HG02763 (cell line): ENCODE data around the gene KRTAP29-1.
"Not testable (repeated sequence)": the region's sequence is repeated elsewhere in the genome, so short reads cannot be mapped to it uniquely, and the experiment has no call there.

Source experiments
- ATAC-seq: cut with Tn5 transposase; IDR thresholded peaks from one replicate; pipeline ENCODE4 v1.9.1; 2021; ENCODE audit warnings: mild to moderate bottlenecking, moderate library complexity; ENCODE audit not compliant: unreplicated experiment

Gene KRTAP29-1

DNA sequence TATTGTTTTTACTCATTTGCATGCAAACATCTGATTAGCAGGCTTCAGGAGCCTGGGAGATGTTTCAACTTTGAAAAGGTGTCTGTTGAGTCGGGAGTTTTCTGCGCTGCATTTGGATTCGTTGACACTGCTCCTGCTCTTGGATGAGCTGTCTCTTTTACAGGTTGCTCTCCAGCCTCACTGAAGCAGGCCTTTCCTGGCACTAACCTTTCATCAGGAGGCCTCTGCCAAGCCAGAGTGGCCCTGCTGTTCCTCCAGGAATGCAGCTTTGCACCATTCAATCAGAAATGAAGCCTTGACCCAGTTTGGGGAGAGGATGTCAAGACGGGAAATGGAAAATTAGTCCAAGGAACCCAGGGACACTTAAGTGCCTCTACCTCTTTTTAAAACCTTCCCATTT lies 330 bp upstream of the KRTAP29-1 start:
- no peak for ATAC-seq

DNA sequence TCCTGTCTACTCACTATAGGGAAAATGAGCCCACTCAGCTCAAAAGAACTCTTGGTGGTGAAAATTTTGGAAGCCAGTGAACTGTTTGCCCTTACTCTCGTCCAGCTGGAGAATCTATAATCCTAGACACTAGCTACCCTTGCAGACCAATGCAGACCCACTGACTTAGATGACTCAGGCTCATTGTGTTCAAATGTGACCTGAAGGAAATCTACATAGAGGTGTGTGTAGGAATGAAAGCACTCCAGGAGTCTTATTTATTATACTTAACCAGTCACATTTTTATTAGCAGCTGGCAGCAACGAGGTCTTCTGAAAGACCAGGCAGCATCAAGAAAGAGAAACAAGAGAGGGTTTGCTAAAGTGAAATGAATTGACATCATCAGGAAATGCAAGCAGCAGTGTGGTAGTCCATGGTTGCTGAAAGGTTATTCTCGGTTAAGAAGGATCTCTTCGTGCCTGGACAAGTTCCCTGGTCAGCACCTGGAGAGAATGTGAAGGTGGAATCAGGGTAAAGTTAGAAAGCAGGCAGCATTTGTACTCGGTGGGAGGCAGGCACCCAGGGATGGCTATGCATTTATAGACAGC lies 1.4 kb downstream of the KRTAP29-1 start:
- no peak for ATAC-seq

DNA sequence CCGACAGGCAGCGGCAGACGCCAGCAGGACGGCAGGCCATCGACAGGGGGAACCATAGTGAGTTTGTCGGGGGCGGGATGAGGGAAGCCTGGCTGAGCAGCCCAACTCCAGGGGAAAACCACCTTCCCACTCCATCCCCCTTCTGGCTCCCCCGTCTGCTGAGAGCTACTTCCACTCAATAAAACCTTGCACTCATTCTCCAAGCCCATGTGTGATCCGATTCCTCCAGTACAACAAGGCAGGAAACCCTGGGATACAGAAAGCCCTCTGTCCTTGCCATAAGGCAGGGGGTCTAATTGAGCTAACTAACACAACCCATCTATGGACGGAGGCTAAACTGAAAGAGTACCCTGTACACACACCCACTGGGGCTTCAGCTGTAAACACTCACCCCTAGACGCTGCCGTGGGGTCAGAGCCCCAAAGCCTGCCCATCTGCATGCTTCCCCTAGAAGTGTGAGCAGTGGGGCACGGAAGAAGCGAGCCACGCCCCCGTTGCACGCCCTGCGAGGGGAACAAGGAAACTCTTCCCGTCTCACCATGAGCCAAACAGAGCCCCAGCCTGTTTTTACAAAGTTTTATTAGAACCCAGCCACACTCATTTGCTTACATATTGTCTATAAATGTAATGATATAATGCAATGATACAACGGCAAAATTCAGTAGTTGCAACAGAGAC lies 4.1 kb downstream of the KRTAP29-1 start:
- ATAC-seq = no peak

- ATAC-seq = no peak
Observed at GRCh38 chr17:41296846-41297245, 5.8 kb downstream of the KRTAP29-1 start.

DNA sequence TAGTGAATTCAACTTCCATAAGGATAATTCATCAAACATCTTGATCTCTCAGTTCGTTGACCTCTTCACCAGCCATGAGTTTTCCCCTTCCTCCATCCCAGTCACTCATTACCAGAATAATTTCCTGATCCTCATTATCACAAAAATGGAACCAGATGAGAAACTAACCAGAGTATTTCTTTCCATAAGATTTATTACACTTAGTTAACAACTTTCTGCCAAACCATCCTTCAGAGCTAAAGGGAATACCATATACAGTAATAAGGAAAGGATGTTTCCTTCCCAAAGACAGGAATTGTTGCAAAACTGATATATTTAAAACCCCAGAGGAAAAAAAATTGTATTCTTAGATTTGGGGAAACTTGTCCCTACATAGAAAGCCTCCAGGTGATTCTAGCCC lies 8.6 kb downstream of the KRTAP29-1 start:
- no peak for ATAC-seq

GRCh38 chr17:41287050-41287449 lies 15.6 kb downstream of the KRTAP29-1 start:
- no peak for ATAC-seq

- no peak for ATAC-seq
Observed at GRCh38 chr17:41284546-41284945, 18.1 kb downstream of the KRTAP29-1 start.

GRCh38 chr17:41284043-41284442 lies 18.6 kb downstream of the KRTAP29-1 start:
- no peak for ATAC-seq

DNA sequence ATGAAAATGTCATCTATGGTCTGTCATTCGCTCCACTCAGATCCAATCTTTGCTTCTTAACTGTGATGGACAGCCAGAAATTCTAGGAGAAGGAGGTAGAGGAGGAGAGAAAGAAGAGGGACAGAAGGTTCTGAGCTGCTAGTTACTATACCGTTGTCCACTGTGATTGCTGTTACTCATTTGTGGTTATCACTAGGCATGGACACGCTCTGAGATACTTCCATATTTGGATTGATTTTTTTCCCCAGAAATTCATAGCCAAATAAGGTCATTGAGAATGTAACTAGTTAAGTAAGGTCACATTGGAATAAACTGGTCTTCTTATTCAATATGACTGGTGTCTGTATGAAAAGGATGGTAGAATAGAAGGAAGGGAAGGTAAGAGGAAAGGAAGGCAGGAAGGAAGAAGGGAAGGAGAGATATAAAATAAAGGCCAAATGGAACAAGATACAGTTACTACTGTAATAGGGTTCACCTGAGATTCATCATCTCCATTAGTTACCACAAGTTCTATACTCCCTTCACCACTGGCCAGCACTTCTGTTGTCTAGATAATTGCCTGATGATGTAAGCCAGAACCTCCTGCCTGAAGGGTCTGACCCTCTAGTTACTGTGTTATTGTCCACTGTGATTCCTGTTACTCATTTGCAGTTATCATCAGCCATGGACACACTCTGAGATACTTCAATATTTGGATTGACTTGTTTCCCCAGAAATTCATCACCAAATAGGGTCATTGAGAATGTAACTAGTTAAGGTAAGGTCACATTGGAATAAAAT lies 24.3 kb downstream of the KRTAP29-1 start:
- no peak for ATAC-seq

DNA sequence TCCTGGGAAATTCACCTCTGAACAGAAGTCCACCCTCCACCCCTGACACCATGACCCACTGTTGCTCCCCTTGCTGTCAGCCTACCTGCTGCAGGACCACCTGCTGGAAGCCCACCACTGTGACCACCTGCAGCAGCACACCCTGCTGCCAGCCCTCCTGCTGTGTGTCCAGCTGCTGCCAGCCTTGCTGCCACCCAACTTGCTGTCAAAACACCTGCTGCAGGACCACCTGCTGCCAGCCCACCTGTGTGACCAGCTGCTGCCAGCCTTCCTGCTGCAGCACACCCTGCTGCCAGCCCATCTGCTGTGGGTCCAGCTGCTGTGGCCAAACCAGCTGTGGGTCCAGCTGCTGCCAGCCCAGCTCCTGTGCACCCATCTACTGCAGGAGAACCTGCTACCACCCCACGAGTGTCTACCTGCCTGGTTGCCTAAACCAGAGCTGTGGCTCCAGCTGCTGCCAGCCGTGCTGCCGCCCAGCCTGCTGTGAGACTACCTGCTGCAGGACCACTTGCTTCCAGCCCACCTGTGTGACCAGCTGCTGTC lies 26.9 kb downstream of the KRTAP29-1 start, which contains the start of gene KRTAP9-7:
Gene KRTAP9-7, plus strand, starts transcription at position 51 of the 543 bp plus-strand sequence. Its CDS starts 0 bp downstream, at position 51.
- ATAC-seq = not testable (repeated sequence)

DNA sequence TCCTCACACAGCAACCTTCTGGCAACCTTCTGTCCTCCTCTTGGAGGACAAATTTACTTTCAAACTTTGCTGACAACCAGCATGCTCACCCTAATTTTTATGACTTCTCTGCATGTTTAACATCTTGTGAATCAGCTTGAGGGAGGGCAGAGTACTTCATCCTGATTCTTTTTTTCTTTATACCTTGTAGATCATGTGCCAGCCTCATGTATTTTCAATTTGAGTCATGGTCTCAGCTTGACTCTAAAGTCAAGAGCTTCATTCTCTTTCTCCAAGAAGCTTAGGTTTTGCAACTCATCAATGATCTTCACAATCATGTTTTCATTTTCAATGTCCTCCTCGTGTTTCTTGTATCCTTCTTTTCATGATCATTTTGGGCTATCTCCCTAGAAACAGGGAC lies 30.8 kb downstream of the KRTAP29-1 start:
- ATAC-seq = no peak

GRCh38 chr17:41271323-41271722 lies 31.3 kb downstream of the KRTAP29-1 start:
- not testable (repeated sequence) for ATAC-seq

- ATAC-seq = no peak
Observed at GRCh38 chr17:41267711-41268110, 34.9 kb downstream of the KRTAP29-1 start.

GRCh38 chr17:41265078-41265477 lies 37.6 kb downstream of the KRTAP29-1 start, which contains the start of gene KRTAP9-6:
Gene KRTAP9-6, plus strand, starts transcription at chr17:41265378. Its CDS starts 0 bp downstream, at chr17:41265378.
- no peak for ATAC-seq

DNA sequence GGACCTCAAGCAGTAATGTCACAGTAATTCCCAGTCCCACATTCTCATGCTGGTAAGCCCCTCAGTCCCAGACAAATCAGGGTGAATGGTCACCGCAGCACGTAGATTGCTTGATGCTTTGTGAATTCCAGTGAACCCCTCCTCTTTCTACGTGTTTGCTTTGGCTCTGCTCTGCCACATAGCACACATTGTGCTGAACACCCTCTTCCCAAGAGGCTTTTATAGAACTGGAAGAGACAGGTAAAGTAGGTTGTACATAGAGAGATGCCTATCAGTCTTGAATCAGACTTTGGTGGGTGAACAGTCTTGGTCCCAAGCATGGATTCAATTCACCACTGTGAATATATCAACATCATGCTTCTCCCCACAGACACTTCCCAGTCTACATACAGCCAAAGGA lies 38.1 kb downstream of the KRTAP29-1 start:
- no peak for ATAC-seq

- ATAC-seq = no peak
Observed at GRCh38 chr17:41263212-41263611, 39.4 kb downstream of the KRTAP29-1 start.

- no peak for ATAC-seq
Observed at GRCh38 chr17:41258406-41258805, 44.2 kb downstream of the KRTAP29-1 start.

- no peak for ATAC-seq
Observed at GRCh38 chr17:41256291-41256685, 46.4 kb downstream of the KRTAP29-1 start.

DNA sequence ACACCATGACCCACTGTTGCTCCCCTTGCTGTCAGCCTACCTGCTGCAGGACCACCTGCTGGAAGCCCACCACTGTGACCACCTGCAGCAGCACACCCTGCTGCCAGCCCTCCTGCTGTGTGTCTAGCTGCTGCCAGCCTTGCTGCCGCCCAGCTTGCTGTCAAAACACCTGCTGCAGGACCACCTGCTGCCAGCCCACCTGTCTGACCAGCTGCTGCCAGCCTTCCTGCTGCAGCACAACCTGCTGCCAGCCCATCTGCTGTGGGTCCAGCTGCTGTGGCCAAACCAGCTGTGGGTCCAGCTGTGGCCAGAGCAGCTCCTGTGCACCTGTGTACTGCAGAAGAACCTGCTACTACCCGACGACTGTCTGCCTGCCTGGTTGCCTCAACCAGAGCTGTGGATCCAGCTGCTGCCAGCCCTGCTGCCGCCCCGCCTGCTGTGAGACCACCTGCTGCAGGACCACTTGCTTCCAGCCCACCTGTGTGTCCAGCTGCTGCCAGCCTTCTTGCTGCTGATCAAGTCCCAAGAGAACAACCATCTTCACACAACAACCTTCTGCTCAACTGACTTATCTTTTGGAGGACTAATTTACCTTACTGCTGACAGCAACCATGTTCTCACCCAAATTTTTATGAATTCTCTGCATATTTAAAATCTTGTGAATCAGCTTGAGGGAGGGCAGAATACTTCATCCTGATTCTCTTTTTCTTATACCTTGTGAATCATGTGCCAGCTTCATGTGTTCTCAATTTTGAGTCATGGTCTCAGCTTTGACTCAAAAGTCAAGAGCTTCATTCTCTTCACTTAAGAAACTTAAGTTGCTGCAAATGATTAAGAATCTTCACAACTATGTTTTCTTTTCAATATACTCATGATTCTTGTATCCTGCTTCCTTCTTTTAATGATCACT lies 47.0 kb downstream of the KRTAP29-1 start, which contains the start of gene KRTAP9-9:
Gene KRTAP9-9, plus strand, starts transcription at position 4 of the 910 bp plus-strand sequence.
- not testable (repeated sequence) for ATAC-seq

- no peak for ATAC-seq
Observed at GRCh38 chr17:41254861-41255260, 47.8 kb downstream of the KRTAP29-1 start.
